ENCODE measurements around the gene SUCNR1. TPM values are rescaled to one million over a fixed set of nuclear protein-coding genes. Genes with fewer than 3 reads are reported as not detected.
"Not testable (repeated sequence)": the region's sequence is repeated elsewhere in the genome, so short reads cannot be mapped to it uniquely, and the experiment has no call there.

Gene SUCNR1
- total and polyA plus RNA-seq, 2 of the 13 experiments (the other 11 are each of a cell fraction or from before 2014, with no cell fraction given), result 0.03 TPM; not detected in 1

DNA sequence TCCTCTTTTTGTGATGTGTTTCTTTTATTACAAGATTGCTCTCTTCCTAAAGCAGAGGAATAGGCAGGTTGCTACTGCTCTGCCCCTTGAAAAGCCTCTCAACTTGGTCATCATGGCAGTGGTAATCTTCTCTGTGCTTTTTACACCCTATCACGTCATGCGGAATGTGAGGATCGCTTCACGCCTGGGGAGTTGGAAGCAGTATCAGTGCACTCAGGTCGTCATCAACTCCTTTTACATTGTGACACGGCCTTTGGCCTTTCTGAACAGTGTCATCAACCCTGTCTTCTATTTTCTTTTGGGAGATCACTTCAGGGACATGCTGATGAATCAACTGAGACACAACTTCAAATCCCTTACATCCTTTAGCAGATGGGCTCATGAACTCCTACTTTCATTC is 7.7 kb downstream of the SUCNR1 start:
- ChIA-PET POLR2A (no interaction called here), CTCF (ENCODE audit: low intra/inter-chr PET ratio, low total read pairs) (no interaction called here)
- in situ Hi-C loops (cut with HindIII; ENCODE audit: extremely low pct_ligation_motif_present, low pct_unique_long_range_greater_than_20kb), result no loop called here
- TF ChIP-seq CREB1 (IDR thresholded peaks at IDR 0.05) (peak; percentile 80), CREB1 (CRISPR knock-in tag; IDR thresholded peaks at IDR 0.05) (no peak), HNRNPK (IDR thresholded peaks at IDR 0.05; ENCODE audit: low read depth, low read length, poor library complexity, severe bottlenecking) (no peak)
- BruUV-seq (replicated peaks), result no TSS peak
- Histone ChIP-seq H4K20me1 (ENCODE audit: insufficient read depth, low read length) (no peaks in the 10 kb centered on the region), H3K9me3 (ENCODE audit: low read length) (no peaks in the 10 kb centered on the region), H3K4me3 (replicated peaks in 1 of 3; ENCODE audit: insufficient read depth in 1 of 3, low read depth in 2 of 3, low read length in 3 of 3) (no peak overlapping the region), H3K27me3 (ENCODE audit: control insufficient read depth in 1 of 2, insufficient read depth in 2 of 2, low read length in 2 of 2) (no peaks in the 10 kb centered on the region), H3K4me2 (ENCODE audit: low read depth, low read length) (no peak overlapping the region), H3K36me3 (replicated peaks in 1 of 2; ENCODE audit: control insufficient read depth in 1 of 2, insufficient read depth in 2 of 2, low read length in 2 of 2) (no peaks in the 10 kb centered on the region), H3K9ac (ENCODE audit: insufficient read depth, low read depth, low read length) (no peak overlapping the region), H2AFZ (ENCODE audit: low read length) (no peak overlapping the region), H3K4me1 (ENCODE audit: insufficient read depth, low read length) (no peaks in the 10 kb centered on the region), H3K27ac (ENCODE audit: extremely low read length, insufficient read depth, low read length) (no peak overlapping the region), H3K79me2 (ENCODE audit: insufficient read depth, low read length) (no peaks in the 10 kb centered on the region)
- 40% methylated on average over 6 of the region's 6 CpGs for WGBS (ENCODE audit: low lambda C conversion rate)
- DNase-seq (ENCODE audit: low spot score), result no peak
- no peak for FAIRE-seq
- ATAC-seq, result no peak
- intact Hi-C loops (cut with micrococcal nuclease; ENCODE audit: unreplicated experiment), result no loop called here

DNA sequence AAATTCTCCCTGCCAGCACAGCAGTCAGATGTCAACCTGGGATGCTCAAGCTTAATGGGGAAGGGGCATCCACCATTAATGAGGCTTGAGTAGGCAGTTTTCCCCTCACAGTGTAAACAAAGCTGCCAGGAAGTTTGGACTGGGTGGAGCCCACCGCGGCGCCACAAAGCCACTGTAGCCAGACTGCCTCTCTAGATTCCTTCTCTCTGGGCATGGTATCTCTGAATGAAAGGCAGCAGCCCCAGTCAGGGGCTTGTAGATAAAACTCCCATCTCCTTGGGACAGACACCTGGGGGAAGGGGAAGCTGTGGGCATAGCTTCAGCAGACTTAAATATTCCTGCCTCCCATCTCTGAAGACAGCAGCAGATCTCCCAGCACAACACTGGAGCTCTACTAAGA is 12.0 kb downstream of the SUCNR1 start:
- H3K4me3 ChIP-seq (replicated peaks in 1 of 3; ENCODE audit: insufficient read depth in 1 of 3, low read depth in 2 of 3, low read length in 3 of 3); intact Hi-C loops (cut with micrococcal nuclease; ENCODE audit: unreplicated experiment); H3K36me3 ChIP-seq (replicated peaks in 1 of 2; ENCODE audit: control insufficient read depth in 1 of 2, insufficient read depth in 2 of 2, low read length in 2 of 2); H3K9ac ChIP-seq (ENCODE audit: insufficient read depth, low read depth, low read length); POLR2A ChIA-PET; H3K4me1 ChIP-seq (ENCODE audit: insufficient read depth, low read length); H3K27me3 ChIP-seq (ENCODE audit: control insufficient read depth in 1 of 2, insufficient read depth in 2 of 2, low read length in 2 of 2); in situ Hi-C loops (cut with HindIII; ENCODE audit: extremely low pct_ligation_motif_present, low pct_unique_long_range_greater_than_20kb); DNase-seq (ENCODE audit: low spot score); H3K79me2 ChIP-seq (ENCODE audit: insufficient read depth, low read length); H3K27ac ChIP-seq (ENCODE audit: extremely low read length, insufficient read depth, low read length); H3K9me3 ChIP-seq (ENCODE audit: low read length); FAIRE-seq; H2AFZ ChIP-seq (ENCODE audit: low read length); H4K20me1 ChIP-seq (ENCODE audit: insufficient read depth, low read length); ATAC-seq; BruUV-seq (replicated peaks); H3K4me2 ChIP-seq (ENCODE audit: low read depth, low read length); CTCF ChIA-PET (ENCODE audit: low intra/inter-chr PET ratio, low total read pairs): not testable (repeated sequence)
- no CpG with 5 or more reads among the region's 3 CpGs for WGBS (ENCODE audit: low lambda C conversion rate)

DNA sequence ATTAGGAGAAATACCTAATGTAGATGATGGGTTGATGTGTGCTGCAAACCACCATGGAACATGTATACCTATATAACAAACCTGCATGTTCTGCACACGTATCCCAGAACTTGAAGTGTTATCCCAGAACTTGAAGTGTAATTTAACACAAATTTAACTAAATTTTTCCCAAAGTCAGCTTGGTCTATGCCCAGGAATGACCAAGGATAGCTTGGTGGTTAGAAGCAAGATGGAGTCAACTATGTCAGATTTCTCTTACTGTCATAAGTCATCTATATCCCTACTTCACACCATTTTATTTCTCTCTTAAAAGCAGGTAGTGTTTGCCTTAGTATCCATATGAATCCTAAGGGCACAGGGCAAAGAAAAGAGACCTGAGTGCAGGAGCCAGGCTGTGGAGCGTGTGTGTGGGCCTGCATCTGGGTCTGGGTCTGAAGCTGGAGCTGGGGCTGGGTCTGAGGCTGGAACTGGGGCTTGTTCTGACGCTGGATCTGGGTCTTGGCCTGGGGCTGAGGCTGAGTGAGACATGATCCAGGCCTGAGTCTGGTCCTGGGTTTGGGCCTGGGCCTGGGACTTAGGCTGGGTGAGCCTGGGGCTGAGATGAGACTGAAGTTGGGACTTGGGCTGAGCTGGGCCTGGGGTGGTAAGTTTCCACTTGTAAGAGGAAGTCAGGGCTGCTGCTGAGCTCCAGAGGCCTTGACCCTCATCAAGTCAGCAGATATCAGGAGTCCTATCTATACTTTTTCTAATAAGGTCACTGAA is 14.2 kb downstream of the SUCNR1 start:
- H4K20me1 ChIP-seq (ENCODE audit: insufficient read depth, low read length); DNase-seq (ENCODE audit: low spot score); H3K79me2 ChIP-seq (ENCODE audit: insufficient read depth, low read length); intact Hi-C loops (cut with micrococcal nuclease; ENCODE audit: unreplicated experiment); H3K9ac ChIP-seq (ENCODE audit: insufficient read depth, low read depth, low read length); BruUV-seq (replicated peaks); in situ Hi-C loops (cut with HindIII; ENCODE audit: extremely low pct_ligation_motif_present, low pct_unique_long_range_greater_than_20kb); CTCF ChIA-PET (ENCODE audit: low intra/inter-chr PET ratio, low total read pairs); H3K27me3 ChIP-seq (ENCODE audit: control insufficient read depth in 1 of 2, insufficient read depth in 2 of 2, low read length in 2 of 2); H3K4me2 ChIP-seq (ENCODE audit: low read depth, low read length); FAIRE-seq; H3K36me3 ChIP-seq (replicated peaks in 1 of 2; ENCODE audit: control insufficient read depth in 1 of 2, insufficient read depth in 2 of 2, low read length in 2 of 2); H3K27ac ChIP-seq (ENCODE audit: extremely low read length, insufficient read depth, low read length); H3K9me3 ChIP-seq (ENCODE audit: low read length); POLR2A ChIA-PET; H2AFZ ChIP-seq (ENCODE audit: low read length); H3K4me3 ChIP-seq (replicated peaks in 1 of 3; ENCODE audit: insufficient read depth in 1 of 3, low read depth in 2 of 3, low read length in 3 of 3); H3K4me1 ChIP-seq (ENCODE audit: insufficient read depth, low read length); ATAC-seq: not testable (repeated sequence)
- 0% methylated on average over 1 of the region's 3 CpGs for WGBS (ENCODE audit: low lambda C conversion rate)
